ENCODE data around the gene OSGIN1. TPM values are rescaled to one million over a fixed set of nuclear protein-coding genes. Genes with fewer than 3 reads are reported as not detected.

The OSGIN1 gene
- total RNA-seq, 2 donors from 2014 or later = 4.0 to 5.2 TPM

GRCh38 chr16:83951544-83951943 is 1.5 kb upstream of the OSGIN1 start:
- peaks cover 31% of the 10 kb centered on the region for H3K4me1 ChIP-seq
- H3K9me3 ChIP-seq = no peaks in the 10 kb centered on the region
- no peak overlapping the region for H3K4me3 ChIP-seq
- 39 to 67% methylated on average over 8 of the region's 8 CpGs for WGBS, 2 donors
- no peaks in the 10 kb centered on the region for H3K36me3 ChIP-seq (replicated peaks in 1 of 2; ENCODE audit: insufficient read depth in 1 of 2, low read depth in 2 of 2)
- intact Hi-C loops (cut with DNase I) = no loop called here
- H3K27me3 ChIP-seq = no peaks in the 10 kb centered on the region
- H3K27ac ChIP-seq = no peak overlapping the region
- ATAC-seq (no peak), DNase-seq (no peak)
- no peak for TF ChIP-seq POLR2A (IDR thresholded peaks at IDR 0.05)

- H3K4me1 ChIP-seq = peaks cover 31% of the 10 kb centered on the region
- no peak for TF ChIP-seq POLR2A (IDR thresholded peaks at IDR 0.05)
- TF ChIP-seq, protein P1, sequence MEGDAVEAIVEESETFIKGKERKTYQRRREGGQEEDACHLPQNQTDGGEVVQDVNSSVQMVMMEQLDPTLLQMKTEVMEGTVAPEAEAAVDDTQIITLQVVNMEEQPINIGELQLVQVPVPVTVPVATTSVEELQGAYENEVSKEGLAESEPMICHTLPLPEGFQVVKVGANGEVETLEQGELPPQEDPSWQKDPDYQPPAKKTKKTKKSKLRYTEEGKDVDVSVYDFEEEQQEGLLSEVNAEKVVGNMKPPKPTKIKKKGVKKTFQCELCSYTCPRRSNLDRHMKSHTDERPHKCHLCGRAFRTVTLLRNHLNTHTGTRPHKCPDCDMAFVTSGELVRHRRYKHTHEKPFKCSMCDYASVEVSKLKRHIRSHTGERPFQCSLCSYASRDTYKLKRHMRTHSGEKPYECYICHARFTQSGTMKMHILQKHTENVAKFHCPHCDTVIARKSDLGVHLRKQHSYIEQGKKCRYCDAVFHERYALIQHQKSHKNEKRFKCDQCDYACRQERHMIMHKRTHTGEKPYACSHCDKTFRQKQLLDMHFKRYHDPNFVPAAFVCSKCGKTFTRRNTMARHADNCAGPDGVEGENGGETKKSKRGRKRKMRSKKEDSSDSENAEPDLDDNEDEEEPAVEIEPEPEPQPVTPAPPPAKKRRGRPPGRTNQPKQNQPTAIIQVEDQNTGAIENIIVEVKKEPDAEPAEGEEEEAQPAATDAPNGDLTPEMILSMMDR (IDR thresholded peaks at IDR 0.05) = no peak
- H3K27ac ChIP-seq = peak overlapping the region; percentile 97 to 100 (median 99)
- DNase-seq = peak; percentile 54 to 71 (median 60)
- no peaks in the 10 kb centered on the region for H3K9me3 ChIP-seq
- peak; percentile 10 for ATAC-seq
- no peak overlapping the region for H3K4me3 ChIP-seq
- intact Hi-C loops (cut with DNase I) = no loop called here
- no peaks in the 10 kb centered on the region for H3K36me3 ChIP-seq (replicated peaks in 1 of 2; ENCODE audit: insufficient read depth in 1 of 2, low read depth in 2 of 2)
- 5 to 13% methylated on average over 8 of the region's 8 CpGs for WGBS, 2 donors
- H3K27me3 ChIP-seq = no peaks in the 10 kb centered on the region
Observed at GRCh38 chr16:83952587-83952939, 477 bp upstream of the OSGIN1 start.

- 2 to 4% methylated on average over 9 to 19 of the region's 19 CpGs for WGBS, 2 donors
- intact Hi-C loops (cut with DNase I) = no loop called here
- ATAC-seq = peak; percentile 24
- TF ChIP-seq POLR2A (IDR thresholded peaks at IDR 0.05) = peak in 1 of 3 donors; percentile 18
- TF ChIP-seq, protein P1 (IDR thresholded peaks at IDR 0.05) = peak in 6 of 7 experiments; percentile 22 to 54 (median 46)
- peak; percentile 33 to 43 (median 37) for DNase-seq
- H3K27ac ChIP-seq = peak overlapping the region; percentile 97 to 100 (median 99)
- peaks cover 31% of the 10 kb centered on the region for H3K4me1 ChIP-seq
- no peaks in the 10 kb centered on the region for H3K9me3 ChIP-seq
- no peaks in the 10 kb centered on the region for H3K36me3 ChIP-seq (replicated peaks in 1 of 2; ENCODE audit: insufficient read depth in 1 of 2, low read depth in 2 of 2)
- no peaks in the 10 kb centered on the region for H3K27me3 ChIP-seq
- no peak overlapping the region for H3K4me3 ChIP-seq
Observed at GRCh38 chr16:83953796-83954576, 946 bp downstream of the OSGIN1 start.

DNA sequence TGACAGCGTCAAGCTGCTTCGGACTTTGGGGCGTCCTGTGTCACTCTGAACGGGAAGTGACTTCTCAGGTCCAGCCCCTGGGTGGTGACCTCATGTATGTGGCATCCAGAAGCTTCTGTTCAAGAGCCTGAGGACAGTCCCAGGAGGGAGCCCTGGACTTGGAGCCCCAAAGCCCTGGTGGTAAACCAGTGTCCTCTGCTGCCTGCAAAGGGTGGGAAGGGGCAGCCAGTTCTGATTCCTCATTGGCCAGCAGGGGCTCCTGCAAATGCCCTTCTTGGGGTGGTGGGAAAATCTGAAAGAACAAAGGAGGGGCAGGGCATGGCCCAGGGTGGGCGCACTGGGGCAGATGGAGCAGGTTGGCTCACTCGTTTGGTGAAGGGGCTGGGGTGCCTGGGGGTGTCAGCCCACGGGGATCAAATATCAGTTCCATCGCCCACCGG is 1.6 kb downstream of the OSGIN1 start:
- ATAC-seq (peak; percentile 54), DNase-seq (peak; percentile 73 to 84 (median 79))
- no peaks in the 10 kb centered on the region for H3K9me3 ChIP-seq
- peaks cover 31% of the 10 kb centered on the region for H3K4me1 ChIP-seq
- whole genome bisulfite sequencing, 2 donors = 50 to 58% methylated on average over 9 of the region's 9 CpGs
- peaks cover 0 to 2% of the 10 kb centered on the region in 2 donors for H3K36me3 ChIP-seq (replicated peaks in 1 of 2; ENCODE audit: insufficient read depth in 1 of 2, low read depth in 2 of 2)
- H3K4me3 ChIP-seq = no peak overlapping the region
- H3K27me3 ChIP-seq = no peaks in the 10 kb centered on the region
- peak overlapping the region; percentile 97 to 100 (median 99) for H3K27ac ChIP-seq
- peak in 2 of 3 donors; percentile 2 to 51 for TF ChIP-seq POLR2A (IDR thresholded peaks at IDR 0.05)
- TF ChIP-seq, protein P1 (IDR thresholded peaks at IDR 0.05) = no peak
- intact Hi-C loops (cut with DNase I) = no loop called here

- 69 to 74% methylated on average over 21 to 22 of the region's 23 CpGs for WGBS, 2 donors
- H3K4me3 ChIP-seq = no peak overlapping the region
- peaks cover 31% of the 10 kb centered on the region for H3K4me1 ChIP-seq
- no peaks in the 10 kb centered on the region for H3K27me3 ChIP-seq
- peak overlapping the region in 2 of 4 donors; percentile 97 to 100 for H3K27ac ChIP-seq
- intact Hi-C loops (cut with DNase I) = no loop called here
- TF ChIP-seq, protein P1 (IDR thresholded peaks at IDR 0.05) = no peak
- TF ChIP-seq POLR2A (IDR thresholded peaks at IDR 0.05) = no peak
- no peaks in the 10 kb centered on the region for H3K9me3 ChIP-seq
- DNase-seq (peak in 2 of 4 donors; percentile 33 to 43), ATAC-seq (no peak)
- peaks cover 0 to 4% of the 10 kb centered on the region in 2 donors for H3K36me3 ChIP-seq (replicated peaks in 1 of 2; ENCODE audit: insufficient read depth in 1 of 2, low read depth in 2 of 2)
Observed at GRCh38 chr16:83955218-83956130, 2.4 kb downstream of the OSGIN1 start.

All from body of pancreas (tissue), 4 donors.